Measurements from ENCODE around the gene PPP1R36. TPM values are rescaled to one million over a fixed set of nuclear protein-coding genes. Genes with fewer than 3 reads are reported as not detected.
"Not testable (repeated sequence)": the region's sequence is repeated elsewhere in the genome, so short reads cannot be mapped to it uniquely, and the experiment has no call there.

Gene PPP1R36
- total RNA-seq, 1 experiment from 2014 or later: 0.50 TPM

GRCh38 chr14:64516969-64517368 is 32.8 kb upstream of the PPP1R36 start:
- no peak overlapping the region for H3K4me2 ChIP-seq (ENCODE audit: insufficient read depth, insufficient read length, low read length)
- H3K14ac ChIP-seq (ENCODE audit: insufficient read depth, low read length): no peak overlapping the region
- Mint-ChIP-seq H3K9me3 (no peaks in the 10 kb centered on the region), H3K27me3 (ENCODE audit: low read depth) (no peaks in the 10 kb centered on the region), H3K4me1 (no peaks in the 10 kb centered on the region), H3K36me3 (ENCODE audit: insufficient read depth in 1 of 3, low read depth in 3 of 3) (peaks cover 0 to 2% (median 0%) of the 10 kb centered on the region in 3 experiments; a peak in 2 of 7 replicates), H3K4me3 (no peak overlapping the region), H3K27ac (no peak overlapping the region)
- no peak overlapping the region for H2AFZ ChIP-seq (ENCODE audit: low read length)
- H3K23ac ChIP-seq (ENCODE audit: insufficient read length, low read depth, low read length): no peak overlapping the region
- no peak overlapping the region for H2BK12ac ChIP-seq (ENCODE audit: insufficient read length, low read depth, low read length)
- H2BK5ac ChIP-seq (ENCODE audit: insufficient read length, low read length): no peak overlapping the region
- peaks cover 14% of the 10 kb centered on the region; the same call in 1 of the 2 replicates for H3K79me2 ChIP-seq (ENCODE audit: insufficient read depth, low read length)
- peaks cover 3% of the 10 kb centered on the region for H3K79me1 ChIP-seq (ENCODE audit: insufficient read depth, low read depth, low read length, poor library complexity, severe bottlenecking)
- H2AK5ac ChIP-seq (ENCODE audit: insufficient read length, low read length): no peak overlapping the region
- no peak overlapping the region for H3K56ac ChIP-seq (ENCODE audit: insufficient read length, low read depth, low read length)
- no peaks in the 10 kb centered on the region for H3K9me3 ChIP-seq (ENCODE audit: control insufficient read depth, low read depth, low read length)
- no peaks in the 10 kb centered on the region for H4K20me1 ChIP-seq (ENCODE audit: control insufficient read depth, insufficient read depth, insufficient read length)
- no peak overlapping the region for H4K91ac ChIP-seq (ENCODE audit: insufficient read length, low read depth, low read length)
- no peak overlapping the region for H3K18ac ChIP-seq (ENCODE audit: insufficient read length, low read depth, low read length)
- no peak overlapping the region for H3T11ph ChIP-seq (ENCODE audit: low read length)
- no peak overlapping the region for H2BK20ac ChIP-seq (ENCODE audit: low read depth, low read length, poor library complexity, severe bottlenecking)
- H3K27me3 ChIP-seq (ENCODE audit: insufficient read depth, low read length): no peaks in the 10 kb centered on the region
- no peak overlapping the region for H2BK120ac ChIP-seq (ENCODE audit: low read depth, low read length, poor library complexity, severe bottlenecking)
- no peak overlapping the region for H2BK15ac ChIP-seq (ENCODE audit: low read depth, low read length)
- H3K23me2 ChIP-seq (ENCODE audit: insufficient read length, low read depth, low read length, poor library complexity, severe bottlenecking): no peaks in the 10 kb centered on the region
- H4K8ac ChIP-seq (replicated peaks; ENCODE audit: insufficient read length, low read depth, low read length): no peak overlapping the region
- no peak overlapping the region for H4K5ac ChIP-seq (ENCODE audit: insufficient read length, low read depth, low read length)
- no peak overlapping the region for H3K4ac ChIP-seq (ENCODE audit: low read depth, low read length)
- H3K27ac ChIP-seq (ENCODE audit: insufficient read length, low read depth, low read length): no peak overlapping the region
- H3K9ac ChIP-seq (ENCODE audit: extremely low read depth, insufficient read length, low read length): no peak overlapping the region
- H3K4me1 ChIP-seq (ENCODE audit: insufficient read depth, low read length): no peaks in the 10 kb centered on the region
- no peak for DNase-seq
- TF ChIP-seq, protein P1, sequence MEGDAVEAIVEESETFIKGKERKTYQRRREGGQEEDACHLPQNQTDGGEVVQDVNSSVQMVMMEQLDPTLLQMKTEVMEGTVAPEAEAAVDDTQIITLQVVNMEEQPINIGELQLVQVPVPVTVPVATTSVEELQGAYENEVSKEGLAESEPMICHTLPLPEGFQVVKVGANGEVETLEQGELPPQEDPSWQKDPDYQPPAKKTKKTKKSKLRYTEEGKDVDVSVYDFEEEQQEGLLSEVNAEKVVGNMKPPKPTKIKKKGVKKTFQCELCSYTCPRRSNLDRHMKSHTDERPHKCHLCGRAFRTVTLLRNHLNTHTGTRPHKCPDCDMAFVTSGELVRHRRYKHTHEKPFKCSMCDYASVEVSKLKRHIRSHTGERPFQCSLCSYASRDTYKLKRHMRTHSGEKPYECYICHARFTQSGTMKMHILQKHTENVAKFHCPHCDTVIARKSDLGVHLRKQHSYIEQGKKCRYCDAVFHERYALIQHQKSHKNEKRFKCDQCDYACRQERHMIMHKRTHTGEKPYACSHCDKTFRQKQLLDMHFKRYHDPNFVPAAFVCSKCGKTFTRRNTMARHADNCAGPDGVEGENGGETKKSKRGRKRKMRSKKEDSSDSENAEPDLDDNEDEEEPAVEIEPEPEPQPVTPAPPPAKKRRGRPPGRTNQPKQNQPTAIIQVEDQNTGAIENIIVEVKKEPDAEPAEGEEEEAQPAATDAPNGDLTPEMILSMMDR (conservative IDR thresholded peaks at IDR 0.05): no peak
- no CpG with 5 or more reads among the region's 1 CpG for WGBS (ENCODE audit: extremely low coverage, insufficient read length, low lambda C conversion rate)

GRCh38 chr14:64517667-64518066 is 32.1 kb upstream of the PPP1R36 start:
- not testable (repeated sequence) for H3K36me3 Mint-ChIP-seq (ENCODE audit: insufficient read depth in 1 of 3, low read depth in 3 of 3); H3K9me3 Mint-ChIP-seq; H4K20me1 ChIP-seq (ENCODE audit: control insufficient read depth, insufficient read depth, insufficient read length)

More at GRCh38 chr14:64517667-64518066, 32.1 kb upstream of the PPP1R36 start:
- H2BK120ac ChIP-seq (ENCODE audit: low read depth, low read length, poor library complexity, severe bottlenecking); H3K14ac ChIP-seq (ENCODE audit: insufficient read depth, low read length); H2BK20ac ChIP-seq (ENCODE audit: low read depth, low read length, poor library complexity, severe bottlenecking); H3K27me3 Mint-ChIP-seq (ENCODE audit: low read depth); H3K4me2 ChIP-seq (ENCODE audit: insufficient read depth, insufficient read length, low read length); H3K56ac ChIP-seq (ENCODE audit: insufficient read length, low read depth, low read length); DNase-seq; H3K23ac ChIP-seq (ENCODE audit: insufficient read length, low read depth, low read length); H2BK15ac ChIP-seq (ENCODE audit: low read depth, low read length); H3K4me3 Mint-ChIP-seq; H3K27ac ChIP-seq (ENCODE audit: insufficient read length, low read depth, low read length); H4K8ac ChIP-seq (replicated peaks; ENCODE audit: insufficient read length, low read depth, low read length); H2BK12ac ChIP-seq (ENCODE audit: insufficient read length, low read depth, low read length); H2AFZ ChIP-seq (ENCODE audit: low read length); H4K5ac ChIP-seq (ENCODE audit: insufficient read length, low read depth, low read length); H3K4ac ChIP-seq (ENCODE audit: low read depth, low read length); H4K91ac ChIP-seq (ENCODE audit: insufficient read length, low read depth, low read length); H3K4me1 Mint-ChIP-seq; H3K18ac ChIP-seq (ENCODE audit: insufficient read length, low read depth, low read length); H3K9me3 ChIP-seq (ENCODE audit: control insufficient read depth, low read depth, low read length); H3K79me1 ChIP-seq (ENCODE audit: insufficient read depth, low read depth, low read length, poor library complexity, severe bottlenecking); H3K9ac ChIP-seq (ENCODE audit: extremely low read depth, insufficient read length, low read length); H2AK5ac ChIP-seq (ENCODE audit: insufficient read length, low read length); H2BK5ac ChIP-seq (ENCODE audit: insufficient read length, low read length); H3T11ph ChIP-seq (ENCODE audit: low read length); H3K23me2 ChIP-seq (ENCODE audit: insufficient read length, low read depth, low read length, poor library complexity, severe bottlenecking); H3K27me3 ChIP-seq (ENCODE audit: insufficient read depth, low read length); H3K27ac Mint-ChIP-seq; H3K4me1 ChIP-seq (ENCODE audit: insufficient read depth, low read length): not testable (repeated sequence)
- peaks cover 11% of the 10 kb centered on the region; the same call in 1 of the 2 replicates for H3K79me2 ChIP-seq (ENCODE audit: insufficient read depth, low read length)
- WGBS (ENCODE audit: extremely low coverage, insufficient read length, low lambda C conversion rate): no CpG with 5 or more reads among the region's 6 CpGs

Data from H9 (cell line).